A549 (cell line): ENCODE results near the gene APBB3.

Experiments
- HEYL ChIP-seq: fragments of 250-450 bp; sonication (Bioruptor Pico); IDR thresholded peaks from 2 replicates; pipeline ENCODE4 v1.8.0; 2021; ENCODE audit warnings: mild to moderate bottlenecking, moderate library complexity
- MAZ ChIP-seq: fragments of 150-350 bp; IDR thresholded peaks from 2 replicates; pipeline ENCODE4 v1.6.1; 2014; ENCODE audit warnings: antibody characterized with exemption, low read depth, low read length, borderline replicate concordance
- TF ChIP-seq, protein P1 (sequence below): fragments of >200 bp; sonication (Bioruptor Twin); formaldehyde crosslinking; IDR thresholded peaks from 3 replicates; pipeline ENCODE4 v1.5.1; 2016

DNA sequence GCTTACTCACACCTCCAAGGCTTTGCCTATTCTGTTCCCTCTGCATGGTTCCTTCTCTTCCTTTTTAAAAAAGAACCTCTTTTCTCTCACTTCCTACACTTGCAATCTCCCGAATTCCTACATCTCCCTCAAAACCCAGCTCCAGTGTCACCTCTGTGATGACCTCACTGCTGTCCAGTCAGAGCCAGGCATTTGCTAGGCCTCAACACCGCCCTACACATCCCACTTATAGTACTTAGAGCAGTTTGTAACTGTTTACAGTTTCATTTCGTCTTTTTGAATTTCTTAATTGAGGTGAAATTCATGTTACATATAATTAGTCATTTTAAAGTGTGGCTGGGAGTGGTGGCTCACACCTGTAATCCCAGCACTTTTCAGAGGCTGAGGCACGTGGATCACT lies 37.7 kb upstream of the APBB3 start:
- no peak for TF ChIP-seq HEYL (CRISPR knock-in tag)
- TF ChIP-seq MAZ: no peak
- TF ChIP-seq, protein P1, sequence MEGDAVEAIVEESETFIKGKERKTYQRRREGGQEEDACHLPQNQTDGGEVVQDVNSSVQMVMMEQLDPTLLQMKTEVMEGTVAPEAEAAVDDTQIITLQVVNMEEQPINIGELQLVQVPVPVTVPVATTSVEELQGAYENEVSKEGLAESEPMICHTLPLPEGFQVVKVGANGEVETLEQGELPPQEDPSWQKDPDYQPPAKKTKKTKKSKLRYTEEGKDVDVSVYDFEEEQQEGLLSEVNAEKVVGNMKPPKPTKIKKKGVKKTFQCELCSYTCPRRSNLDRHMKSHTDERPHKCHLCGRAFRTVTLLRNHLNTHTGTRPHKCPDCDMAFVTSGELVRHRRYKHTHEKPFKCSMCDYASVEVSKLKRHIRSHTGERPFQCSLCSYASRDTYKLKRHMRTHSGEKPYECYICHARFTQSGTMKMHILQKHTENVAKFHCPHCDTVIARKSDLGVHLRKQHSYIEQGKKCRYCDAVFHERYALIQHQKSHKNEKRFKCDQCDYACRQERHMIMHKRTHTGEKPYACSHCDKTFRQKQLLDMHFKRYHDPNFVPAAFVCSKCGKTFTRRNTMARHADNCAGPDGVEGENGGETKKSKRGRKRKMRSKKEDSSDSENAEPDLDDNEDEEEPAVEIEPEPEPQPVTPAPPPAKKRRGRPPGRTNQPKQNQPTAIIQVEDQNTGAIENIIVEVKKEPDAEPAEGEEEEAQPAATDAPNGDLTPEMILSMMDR: no peak
